Erythroblast (primary cell): ENCODE measurements around the gene DCDC2C.

Experiments used
- DNase-seq, 2 experiments: peaks; one replicate each; lab custom pipeline; 2025; lab: John Stamatoyannopoulos, UW
- GATA1 ChIP-seq: IDR thresholded peaks from 2 replicates; pipeline ENCODE4 v1.6.1; 2011; ENCODE audit warnings: low read depth, mild to moderate bottlenecking, control low read depth, low read length, moderate library complexity
- POLR2A ChIP-seq: IDR thresholded peaks from 2 replicates; pipeline ENCODE4 v1.6.1; 2011; ENCODE audit warnings: mild to moderate bottlenecking, low read length

Gene DCDC2C

GRCh38 chr2:3680548-3681345 lies 22.6 kb upstream of the DCDC2C start:
- DNase-seq, result no peak
- TF ChIP-seq POLR2A, result no peak
- no peak for TF ChIP-seq GATA1

DNA sequence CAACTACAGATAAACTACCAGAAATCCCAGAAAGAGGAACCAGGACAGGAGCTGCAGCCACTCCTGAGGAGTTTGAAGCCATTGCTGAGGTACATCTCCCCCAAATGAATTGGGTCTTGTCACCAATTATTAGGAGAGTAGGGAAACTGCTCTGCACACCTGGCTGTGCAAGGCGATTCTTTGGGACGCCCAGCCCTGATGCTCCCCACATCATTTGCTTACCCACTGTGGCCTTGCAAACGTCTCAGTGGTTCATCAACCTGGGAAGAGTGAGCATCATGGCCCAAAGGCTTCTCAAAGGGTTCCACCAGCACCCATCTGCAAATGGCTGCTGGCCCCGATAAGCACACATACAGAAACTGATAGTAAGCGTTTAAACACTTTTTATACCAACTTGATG lies 21.8 kb upstream of the DCDC2C start:
- no peak for DNase-seq
- TF ChIP-seq POLR2A (no peak), GATA1 (no peak)

- DNase-seq, result no peak
- TF ChIP-seq POLR2A, result no peak
- TF ChIP-seq GATA1, result no peak
Observed at GRCh38 chr2:3682811-3683210, 20.6 kb upstream of the DCDC2C start.

- no peak for TF ChIP-seq POLR2A
- no peak for TF ChIP-seq GATA1
- DNase-seq, result no peak
Observed at GRCh38 chr2:3683748-3684454, 19.5 kb upstream of the DCDC2C start.

GRCh38 chr2:3689998-3690748 lies 13.2 kb upstream of the DCDC2C start:
- peak in 1 of 2 experiments; percentile 12 for DNase-seq
- no peak for TF ChIP-seq GATA1
- TF ChIP-seq POLR2A, result no peak

- no peak for TF ChIP-seq GATA1
- TF ChIP-seq POLR2A, result no peak
- peak; percentile 3 to 10 for DNase-seq
Observed at GRCh38 chr2:3692375-3692774, 11.0 kb upstream of the DCDC2C start.

DNA sequence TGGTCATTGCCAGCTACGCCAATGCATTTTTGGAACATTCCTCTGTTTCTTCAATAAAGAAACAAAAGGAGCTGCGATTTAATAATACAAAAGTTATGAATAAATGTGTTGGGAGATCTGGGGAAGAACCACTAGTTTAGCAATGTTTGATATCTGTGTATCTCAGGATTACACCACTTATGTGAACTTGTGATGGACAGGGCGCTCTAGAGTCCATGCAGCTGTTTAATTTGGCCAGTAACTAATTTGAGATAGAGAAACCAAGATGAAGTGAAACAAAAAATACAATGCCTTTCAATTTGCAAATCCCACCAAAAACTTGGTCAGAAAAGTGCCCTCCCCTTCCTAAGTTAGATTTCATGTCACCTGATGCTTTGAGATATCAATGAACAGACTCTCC lies 6.8 kb upstream of the DCDC2C start:
- no peak for DNase-seq
- TF ChIP-seq POLR2A, result no peak
- TF ChIP-seq GATA1, result no peak

- no peak for DNase-seq
- no peak for TF ChIP-seq POLR2A
- no peak for TF ChIP-seq GATA1
Observed at GRCh38 chr2:3701071-3701470, 2.3 kb upstream of the DCDC2C start.

DNA sequence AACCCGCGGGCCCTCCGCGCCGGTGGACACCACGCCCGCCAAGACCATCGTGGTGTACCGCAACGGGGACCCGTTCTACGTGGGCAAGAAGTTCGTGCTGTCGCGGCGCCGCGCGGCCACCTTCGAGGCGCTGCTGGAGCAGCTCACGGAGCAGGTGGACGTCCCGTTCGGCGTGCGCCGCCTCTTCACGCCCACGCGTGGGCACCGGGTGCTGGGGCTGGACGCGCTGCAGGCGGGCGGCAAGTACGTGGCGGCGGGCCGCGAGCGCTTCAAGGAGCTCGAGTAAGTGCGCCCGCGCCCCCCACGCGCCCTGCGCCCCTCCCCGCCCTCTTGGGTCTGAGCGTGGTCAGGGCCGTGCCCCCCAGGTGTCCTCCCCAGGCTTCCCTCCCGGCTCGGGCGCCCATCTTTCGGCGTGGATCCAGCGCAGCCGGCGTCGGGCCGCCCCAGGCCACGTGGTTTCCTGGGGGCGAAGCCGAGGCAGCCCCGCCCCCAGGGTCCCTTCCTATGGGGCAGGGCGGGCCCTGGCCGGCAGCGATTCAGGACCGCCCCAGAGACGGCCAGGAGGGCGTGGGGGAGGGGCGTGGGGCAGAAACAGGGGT lies 481 bp downstream of the DCDC2C start:
- no peak for DNase-seq

GRCh38 chr2:3704692-3705091 lies 1.3 kb downstream of the DCDC2C start:
- DNase-seq, result no peak
- TF ChIP-seq POLR2A (no peak), GATA1 (no peak)

More for the DNA sequence above, 481 bp downstream of the DCDC2C start:
- TF ChIP-seq GATA1 (no peak), POLR2A (no peak)

GRCh38 chr2:3705782-3706181 lies 2.4 kb downstream of the DCDC2C start:
- TF ChIP-seq GATA1 (no peak), POLR2A (no peak)
- no peak for DNase-seq

- TF ChIP-seq POLR2A (no peak), GATA1 (no peak)
- DNase-seq, result no peak
Observed at GRCh38 chr2:3706892-3707291, 3.5 kb downstream of the DCDC2C start.

DNA sequence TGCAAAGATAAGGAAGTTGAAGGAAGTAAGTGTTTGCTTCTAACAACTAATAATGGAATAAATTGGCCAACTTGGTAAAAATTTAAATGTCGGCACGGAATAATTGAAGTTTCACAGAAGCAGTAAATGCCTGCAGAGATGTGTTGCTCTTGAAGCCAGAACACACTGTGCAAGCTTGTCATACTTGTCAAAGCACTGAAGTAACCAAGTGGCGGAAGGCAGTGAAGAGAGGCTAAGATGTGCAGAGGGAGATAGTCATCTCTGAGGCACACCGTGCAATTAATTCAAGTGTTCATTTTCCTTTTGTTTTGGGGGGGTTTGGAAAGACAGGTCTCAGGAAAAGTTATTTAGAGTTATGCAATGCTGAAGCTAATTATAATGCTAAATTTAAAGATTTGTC lies 5.2 kb downstream of the DCDC2C start:
- DNase-seq, result no peak

GRCh38 chr2:3709225-3709624 lies 5.8 kb downstream of the DCDC2C start:
- DNase-seq, result no peak
- TF ChIP-seq POLR2A, result no peak
- TF ChIP-seq GATA1, result no peak

More for the DNA sequence above, 5.2 kb downstream of the DCDC2C start:
- no peak for TF ChIP-seq POLR2A
